Stimulated activated CD4-positive, alpha-beta T cell treated with anti-CD3 and anti-CD28 coated beads, TNF-alpha, amount 100 ng/mL, for 24 hours (primary cell): Measurements from ENCODE around the gene TSSC4.
"Not testable (repeated sequence)": the region's sequence is repeated elsewhere in the genome, so short reads cannot be mapped to it uniquely, and the experiment has no call there.

Source experiments
- DNase-seq, 3 experiments: peaks; one replicate each; pipeline ENCODE4 v3.0.0-alpha.2; 2020; ENCODE audit warnings: low read depth in 3 of 3

The TSSC4 gene

GRCh38 chr11:2400069-2400761 is at the start of gene TSSC4:
TSSC4 (plus strand) TSS chr11:2400750; CDS start chr11:2402634, 1,884 bp downstream.
- peak; percentile 98 to 99 (median 99) for DNase-seq

- no peak for DNase-seq
These were observed 48.8 kb upstream of the TSSC4 start for GRCh38 chr11:2351701-2352100.

GRCh38 chr11:2352420-2352819 is 48.1 kb upstream of the TSSC4 start:
- DNase-seq = no peak

- no peak for DNase-seq
These were observed 45.4 kb upstream of the TSSC4 start for GRCh38 chr11:2355000-2355644.

GRCh38 chr11:2357246-2357645 is 43.3 kb upstream of the TSSC4 start:
- no peak for DNase-seq

- DNase-seq = not testable (repeated sequence)
These were observed 42.9 kb upstream of the TSSC4 start for GRCh38 chr11:2357651-2358050.

- no peak for DNase-seq
These were observed 41.7 kb upstream of the TSSC4 start for GRCh38 chr11:2358754-2359442.

GRCh38 chr11:2359557-2359956 is 41.0 kb upstream of the TSSC4 start:
- DNase-seq = no peak

GRCh38 chr11:2360081-2360642 is 40.4 kb upstream of the TSSC4 start:
- no peak for DNase-seq

GRCh38 chr11:2361565-2361964 is 39.0 kb upstream of the TSSC4 start:
- no peak for DNase-seq

- DNase-seq = no peak
These were observed 38.1 kb upstream of the TSSC4 start for GRCh38 chr11:2362414-2362813.

- no peak for DNase-seq
These were observed 37.4 kb upstream of the TSSC4 start for GRCh38 chr11:2363130-2363529.

- DNase-seq = no peak
These were observed 36.8 kb upstream of the TSSC4 start for GRCh38 chr11:2363577-2364370.

GRCh38 chr11:2364386-2364785 is 36.2 kb upstream of the TSSC4 start:
- not testable (repeated sequence) for DNase-seq

GRCh38 chr11:2365571-2366210 is 34.9 kb upstream of the TSSC4 start:
- no peak for DNase-seq

- DNase-seq = no peak
These were observed 34.3 kb upstream of the TSSC4 start for GRCh38 chr11:2366276-2366675.

GRCh38 chr11:2366733-2367132 is 33.8 kb upstream of the TSSC4 start:
- no peak for DNase-seq

- no peak for DNase-seq
These were observed 33.0 kb upstream of the TSSC4 start for GRCh38 chr11:2367266-2368160.

GRCh38 chr11:2368178-2368850 is 32.2 kb upstream of the TSSC4 start:
- no peak for DNase-seq

GRCh38 chr11:2368851-2369180 is 31.7 kb upstream of the TSSC4 start:
- no peak for DNase-seq
